Ectodermal cell (in vitro differentiated cells): Measurements from ENCODE around the gene PPM1H.

Source experiments
- H3K27ac ChIP-seq: 2 replicates; pipeline ENCODE4 v1.7.0; 2013; ENCODE audit warnings: mild to moderate bottlenecking, low read depth, low read length; ENCODE audit not compliant: insufficient read depth, poor library complexity, severe bottlenecking
- H3K27me3 ChIP-seq: 2 replicates; pipeline ENCODE4 v1.7.0; 2013; ENCODE audit warnings: mild to moderate bottlenecking, low read length; ENCODE audit not compliant: insufficient read depth, control insufficient read depth, poor library complexity, severe bottlenecking
- H3K36me3 ChIP-seq: one replicate; pipeline ENCODE4 v1.7.0; 2013; ENCODE audit warnings: low read length; ENCODE audit not compliant: control insufficient read depth, insufficient read depth
- H3K4me1 ChIP-seq: one replicate; pipeline ENCODE4 v1.7.0; 2013; ENCODE audit warnings: low read length; ENCODE audit not compliant: control insufficient read depth, insufficient read depth
- H3K4me3 ChIP-seq: 2 replicates; pipeline ENCODE4 v1.7.0; 2013; ENCODE audit warnings: low read depth, low read length, control low read depth; ENCODE audit not compliant: insufficient read depth
- H3K9me3 ChIP-seq: 2 replicates; pipeline ENCODE4 v1.7.0; 2013; ENCODE audit warnings: mild to moderate bottlenecking, low read length, moderate library complexity; ENCODE audit not compliant: control insufficient read depth
- WGBS, 2 experiments: methylation state at CpG; one replicate each; pipeline ENCODE4 v1.1.7; 2013; ENCODE audit warnings: missing lambda C conversion rate in 2 of 2; 5-methylcytosine and 5-hydroxymethylcytosine counted together

Gene PPM1H

GRCh38 chr12:62878211-62878610, 56.7 kb downstream of the PPM1H start:
- no peak overlapping the region for H3K27ac ChIP-seq
- H3K27me3 ChIP-seq: no peaks in the 10 kb centered on the region
- H3K4me3 ChIP-seq: no peak overlapping the region
- WGBS, 2 experiments: 92 to 100% methylated on average over 2 of the region's 2 CpGs
- H3K4me1 ChIP-seq: no peaks in the 10 kb centered on the region
- H3K9me3 ChIP-seq: no peaks in the 10 kb centered on the region
- no peaks in the 10 kb centered on the region for H3K36me3 ChIP-seq

- Histone ChIP-seq H3K4me1 (no peaks in the 10 kb centered on the region), H3K4me3 (no peak overlapping the region), H3K27ac (no peak overlapping the region), H3K27me3 (no peaks in the 10 kb centered on the region), H3K36me3 (no peaks in the 10 kb centered on the region), H3K9me3 (no peaks in the 10 kb centered on the region)
- 93 to 96% methylated on average over 13 of the region's 13 CpGs for WGBS, 2 experiments
Measured at GRCh38 chr12:62876938-62877548, 57.9 kb downstream of the PPM1H start.

- WGBS, 2 experiments: 88 to 94% methylated on average over 4 of the region's 4 CpGs
- Histone ChIP-seq H3K9me3 (no peaks in the 10 kb centered on the region), H3K4me3 (no peak overlapping the region), H3K4me1 (no peaks in the 10 kb centered on the region), H3K36me3 (no peaks in the 10 kb centered on the region), H3K27me3 (no peaks in the 10 kb centered on the region), H3K27ac (no peak overlapping the region)
Measured at GRCh38 chr12:62873826-62874448, 61.0 kb downstream of the PPM1H start.

- H3K27ac ChIP-seq: no peak overlapping the region
- H3K4me3 ChIP-seq: no peak overlapping the region
- no peaks in the 10 kb centered on the region for H3K27me3 ChIP-seq
- 95 to 96% methylated on average over 5 to 6 of the region's 6 CpGs for WGBS, 2 experiments
- H3K36me3 ChIP-seq: no peaks in the 10 kb centered on the region
- no peaks in the 10 kb centered on the region for H3K9me3 ChIP-seq
- no peaks in the 10 kb centered on the region for H3K4me1 ChIP-seq
Measured at GRCh38 chr12:62873116-62873825, 61.7 kb downstream of the PPM1H start.

GRCh38 chr12:62868820-62869219, 66.1 kb downstream of the PPM1H start:
- H3K27ac ChIP-seq: no peak overlapping the region
- H3K9me3 ChIP-seq: no peaks in the 10 kb centered on the region
- WGBS, 2 experiments: 96 to 100% methylated on average over 1 of the region's 1 CpG
- H3K4me1 ChIP-seq: peaks cover 10% of the 10 kb centered on the region
- no peaks in the 10 kb centered on the region for H3K27me3 ChIP-seq
- H3K4me3 ChIP-seq: no peak overlapping the region
- no peaks in the 10 kb centered on the region for H3K36me3 ChIP-seq

- 66 to 73% methylated on average over 4 of the region's 4 CpGs for WGBS, 2 experiments
- no peak overlapping the region for H3K27ac ChIP-seq
Measured at GRCh38 chr12:62866451-62867082, 68.4 kb downstream of the PPM1H start.

GRCh38 chr12:62865937-62866336, 69.0 kb downstream of the PPM1H start:
- H3K27me3 ChIP-seq: no peaks in the 10 kb centered on the region
- H3K9me3 ChIP-seq: no peaks in the 10 kb centered on the region
- 27 to 32% methylated on average over 4 of the region's 4 CpGs for WGBS, 2 experiments
- H3K36me3 ChIP-seq: no peaks in the 10 kb centered on the region
- H3K4me1 ChIP-seq: peaks cover 10% of the 10 kb centered on the region
- H3K27ac ChIP-seq: peak overlapping the region; percentile 3
- no peak overlapping the region for H3K4me3 ChIP-seq

More at GRCh38 chr12:62866451-62867082, 68.4 kb downstream of the PPM1H start:
- no peak overlapping the region for H3K4me3 ChIP-seq
- no peaks in the 10 kb centered on the region for H3K9me3 ChIP-seq
- H3K4me1 ChIP-seq: peaks cover 10% of the 10 kb centered on the region
- H3K27me3 ChIP-seq: no peaks in the 10 kb centered on the region
- H3K36me3 ChIP-seq: no peaks in the 10 kb centered on the region

GRCh38 chr12:62865065-62865464, 69.9 kb downstream of the PPM1H start:
- no peaks in the 10 kb centered on the region for H3K36me3 ChIP-seq
- WGBS, 2 experiments: 94 to 95% methylated on average over 2 of the region's 2 CpGs
- no peaks in the 10 kb centered on the region for H3K9me3 ChIP-seq
- H3K27me3 ChIP-seq: no peaks in the 10 kb centered on the region
- no peak overlapping the region for H3K4me3 ChIP-seq
- no peak overlapping the region for H3K27ac ChIP-seq
- H3K4me1 ChIP-seq: peaks cover 10% of the 10 kb centered on the region

- no peak overlapping the region for H3K27ac ChIP-seq
- H3K4me1 ChIP-seq: peaks cover 21% of the 10 kb centered on the region
Measured at GRCh38 chr12:62862259-62862881, 72.6 kb downstream of the PPM1H start.

GRCh38 chr12:62861586-62861985, 73.4 kb downstream of the PPM1H start:
- 92 to 93% methylated on average over 4 of the region's 4 CpGs for WGBS, 2 experiments
- no peak overlapping the region for H3K27ac ChIP-seq
- H3K4me1 ChIP-seq: peaks cover 21% of the 10 kb centered on the region
- no peaks in the 10 kb centered on the region for H3K36me3 ChIP-seq
- H3K9me3 ChIP-seq: no peaks in the 10 kb centered on the region
- H3K4me3 ChIP-seq: no peak overlapping the region
- no peaks in the 10 kb centered on the region for H3K27me3 ChIP-seq

More at GRCh38 chr12:62862259-62862881, 72.6 kb downstream of the PPM1H start:
- WGBS, 2 experiments: 88 to 94% methylated on average over 2 of the region's 2 CpGs
- H3K9me3 ChIP-seq: no peaks in the 10 kb centered on the region
- H3K27me3 ChIP-seq: no peaks in the 10 kb centered on the region
- H3K36me3 ChIP-seq: no peaks in the 10 kb centered on the region
- no peak overlapping the region for H3K4me3 ChIP-seq
